A204.1 (cell line): ENCODE data around the gene ZNF429.
"Not testable (repeated sequence)": the region's sequence is repeated elsewhere in the genome, so short reads cannot be mapped to it uniquely, and the experiment has no call there.

Source experiments
- FAIRE-seq: peaks from 2 replicates; lab custom pipeline; 2012; peaks lifted over from hg19 to GRCh38; lab: Jason Lieb, UNC

ZNF429 gene

DNA sequence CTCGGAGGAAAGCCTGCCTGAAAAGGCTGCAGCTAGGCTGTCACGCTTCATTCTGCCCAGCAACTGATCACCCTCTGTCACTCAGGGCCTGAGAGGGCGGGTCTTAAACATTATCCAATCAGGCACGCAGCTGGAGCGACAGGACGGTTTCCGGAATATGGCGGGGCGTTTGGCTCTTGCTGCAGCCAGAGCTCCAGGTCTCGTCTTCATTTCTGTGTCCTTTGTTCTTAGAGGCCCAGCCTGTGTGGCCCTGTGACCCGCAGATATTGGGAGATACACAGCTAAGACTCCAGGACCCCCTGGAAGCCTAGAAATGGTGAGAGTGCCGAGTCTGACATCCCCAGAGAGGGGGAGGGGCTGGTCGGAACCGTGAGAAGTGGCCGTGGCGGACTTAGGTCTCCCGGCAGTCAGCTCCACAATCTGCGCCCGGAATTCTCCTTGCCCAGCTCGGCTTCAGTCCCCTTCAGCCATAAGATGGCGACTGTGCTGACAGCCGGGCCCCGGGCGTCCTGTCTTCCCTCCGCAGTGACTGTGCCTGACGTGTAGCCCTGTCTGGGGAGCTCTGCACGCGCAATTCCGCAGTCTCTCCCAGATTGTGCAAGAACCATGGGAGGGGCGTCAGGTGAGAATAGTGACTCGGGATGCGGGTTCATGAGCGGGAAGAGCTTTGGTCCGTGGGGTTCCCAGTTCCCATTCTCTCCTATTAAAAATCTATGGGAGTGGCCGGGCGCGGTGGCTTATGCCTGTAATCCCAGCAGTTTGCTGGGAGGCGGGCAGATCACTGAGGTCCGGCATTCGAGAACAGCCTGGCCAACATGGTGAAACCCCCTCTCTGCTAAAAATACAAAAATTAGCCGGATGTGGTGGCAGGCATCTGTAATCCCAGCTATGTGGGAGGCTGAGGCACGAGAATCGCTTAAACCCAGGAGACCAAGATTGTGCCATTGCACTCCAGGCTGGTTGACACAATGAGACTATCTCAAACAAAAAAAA is at the start of gene ZNF429:
Gene ZNF429, plus strand, starts transcription at position 144 of the 993 bp plus-strand sequence. Its CDS starts 170 bp downstream, at position 314.
- peak; percentile 96 for FAIRE-seq

DNA sequence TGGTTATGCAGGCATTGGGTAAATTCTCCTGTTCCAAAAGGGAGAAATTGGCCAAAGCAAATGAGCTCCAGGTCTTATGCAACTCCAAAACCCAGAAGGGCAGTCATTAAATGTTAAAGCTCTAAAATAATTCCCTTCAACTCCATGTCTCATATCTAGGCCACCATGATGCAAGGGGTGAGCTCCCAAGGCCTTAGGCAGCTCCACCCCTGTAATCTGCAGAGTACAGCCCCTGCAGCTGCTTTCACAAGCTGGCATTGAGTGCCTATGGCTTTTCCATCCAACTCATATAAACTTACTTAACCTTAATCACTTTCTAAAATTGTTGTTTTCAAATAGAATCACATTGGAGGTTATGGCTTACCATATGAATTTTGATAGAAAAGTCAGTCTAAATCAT is 44.7 kb upstream of the ZNF429 start:
- FAIRE-seq, result no peak

DNA sequence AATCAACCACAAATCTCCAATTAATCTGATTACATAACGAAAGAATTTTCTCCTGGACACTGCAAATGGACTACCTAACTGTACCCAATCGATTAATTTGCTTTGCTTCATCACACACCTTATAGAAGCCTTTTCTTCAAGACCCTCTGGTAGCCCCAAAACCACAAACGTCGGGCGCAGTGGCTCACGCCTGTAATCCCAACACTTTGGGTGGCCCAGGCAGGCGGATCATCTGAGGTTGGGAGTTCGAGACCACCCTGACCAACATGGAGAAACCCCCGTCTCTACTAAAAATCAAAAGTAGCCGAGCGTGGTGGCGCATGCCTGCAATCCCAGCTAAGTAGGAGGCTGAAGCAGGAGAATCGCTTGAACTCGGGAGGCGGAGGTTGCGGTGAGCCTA is 42.9 kb upstream of the ZNF429 start:
- FAIRE-seq, result no peak

DNA sequence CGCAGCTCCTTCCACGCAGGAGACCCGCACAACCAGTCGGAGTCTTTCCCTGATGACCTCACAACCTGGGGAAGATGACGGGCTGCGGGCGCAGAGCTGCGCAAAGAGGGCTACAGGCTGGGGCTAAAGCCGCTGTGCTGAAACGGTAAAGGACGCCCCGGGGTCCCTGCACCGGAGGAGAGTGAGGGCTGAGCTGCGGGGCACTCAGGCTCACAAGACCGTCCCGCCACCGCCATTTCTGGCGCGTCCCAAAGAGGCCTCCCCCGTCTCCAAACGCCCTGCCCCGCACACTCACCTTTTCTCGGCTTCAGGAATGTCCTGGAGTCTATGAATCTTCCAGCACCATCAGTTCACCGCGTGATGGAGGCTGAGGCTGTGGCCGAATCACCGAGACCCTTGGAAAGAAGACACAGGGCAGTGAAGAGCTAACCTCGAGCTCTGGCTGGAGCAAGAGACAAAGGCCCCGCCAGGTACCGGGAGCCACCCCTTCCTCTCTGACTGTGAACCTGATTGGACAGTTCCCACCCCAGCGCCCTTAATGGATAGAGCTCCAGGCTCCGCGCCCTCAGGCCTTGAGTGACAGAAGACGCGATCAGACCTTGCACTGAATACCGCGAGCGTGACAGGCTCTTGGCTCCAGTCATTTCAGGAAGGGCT is 41.8 kb upstream of the ZNF429 start:
- no peak for FAIRE-seq

- FAIRE-seq, result no peak
These were observed 38.8 kb upstream of the ZNF429 start for GRCh38 chr19:21466627-21467026.

DNA sequence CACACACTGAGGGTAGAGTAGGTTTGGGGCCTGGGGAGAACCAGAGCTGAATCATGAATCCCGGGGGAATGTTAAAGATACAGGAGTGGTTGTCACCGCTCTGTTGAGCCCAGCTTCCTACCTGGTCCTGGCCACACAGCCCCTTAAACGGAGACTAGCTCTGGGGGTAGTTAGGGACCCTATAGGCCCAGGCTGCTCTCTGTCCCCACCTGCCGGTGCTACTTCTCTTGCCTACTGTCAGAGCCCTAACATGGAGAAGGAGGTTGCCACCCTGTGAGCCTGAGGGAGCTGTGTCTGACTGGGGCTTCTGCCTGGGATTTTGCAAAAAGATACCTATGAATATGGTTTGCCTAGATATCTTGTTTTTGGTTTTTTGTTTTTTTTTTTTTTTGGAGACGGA is 36.6 kb upstream of the ZNF429 start:
- FAIRE-seq, result no peak

GRCh38 chr19:21472507-21472906 is 32.9 kb upstream of the ZNF429 start:
- no peak for FAIRE-seq

DNA sequence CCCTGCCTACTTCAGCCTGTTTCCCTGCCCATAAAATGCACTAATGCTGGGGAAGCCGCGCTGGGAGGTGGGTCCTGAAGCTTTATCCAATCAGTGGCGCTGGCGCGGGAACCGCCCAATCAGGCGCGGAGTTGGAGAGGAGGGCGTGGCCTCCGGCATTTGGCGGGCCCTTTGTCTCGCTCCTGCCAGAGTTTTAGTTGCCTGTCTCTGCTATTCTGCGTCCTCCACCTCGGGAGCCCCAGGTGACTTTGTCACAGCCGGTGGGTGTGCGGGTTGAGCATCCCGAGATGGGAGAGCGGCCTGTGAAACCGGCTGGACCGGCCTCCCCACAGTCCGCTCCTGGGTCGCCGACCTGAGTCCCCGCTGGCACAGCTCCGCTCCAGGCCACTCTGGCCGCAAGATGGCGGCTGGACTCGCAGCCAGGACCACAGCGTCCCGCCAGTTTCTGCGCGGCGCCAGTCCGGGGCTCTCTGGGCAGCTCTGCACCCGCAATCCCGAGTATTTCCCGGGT is 30.7 kb upstream of the ZNF429 start:
- no peak for FAIRE-seq

DNA sequence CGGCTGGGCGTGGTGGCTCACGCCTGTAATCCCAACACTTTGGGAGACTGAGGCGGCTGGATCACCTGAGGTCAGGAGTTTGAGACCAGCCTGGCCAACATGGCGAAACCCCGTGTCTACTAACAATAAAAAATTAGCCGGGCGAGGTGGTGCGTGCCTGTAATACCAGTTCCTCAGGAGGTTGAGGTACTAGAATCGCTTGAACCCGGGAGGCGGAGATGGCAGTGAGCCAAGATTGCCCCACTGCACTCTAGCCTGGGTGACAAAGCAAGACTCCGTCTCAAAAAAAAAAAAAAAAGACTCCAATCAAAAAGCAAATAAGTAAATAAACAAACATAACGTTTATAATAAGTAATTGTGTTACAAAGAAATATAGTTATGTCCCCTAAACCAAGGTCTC is 23.0 kb upstream of the ZNF429 start:
- not testable (repeated sequence) for FAIRE-seq

DNA sequence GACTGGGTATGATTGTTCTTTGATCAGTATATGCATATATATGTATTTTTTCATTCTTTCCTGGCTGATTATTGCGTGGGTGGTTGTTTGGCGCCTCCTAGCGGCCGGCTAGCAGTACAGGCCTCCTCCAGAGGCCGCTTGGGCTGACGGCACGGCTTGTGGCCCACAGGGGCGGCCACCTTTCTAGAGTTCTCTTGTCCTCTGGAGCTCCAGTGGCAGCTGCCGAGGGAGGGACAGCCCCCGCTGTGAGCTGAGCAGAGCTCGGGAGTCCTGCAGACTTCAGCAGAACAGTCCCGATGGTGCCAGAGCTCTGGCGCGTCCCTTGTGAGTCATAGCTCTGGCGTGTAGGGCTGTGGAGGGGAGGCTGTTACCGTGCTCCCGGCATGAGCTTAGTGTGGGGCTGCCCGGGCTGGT is 22.5 kb upstream of the ZNF429 start:
- FAIRE-seq, result no peak

DNA sequence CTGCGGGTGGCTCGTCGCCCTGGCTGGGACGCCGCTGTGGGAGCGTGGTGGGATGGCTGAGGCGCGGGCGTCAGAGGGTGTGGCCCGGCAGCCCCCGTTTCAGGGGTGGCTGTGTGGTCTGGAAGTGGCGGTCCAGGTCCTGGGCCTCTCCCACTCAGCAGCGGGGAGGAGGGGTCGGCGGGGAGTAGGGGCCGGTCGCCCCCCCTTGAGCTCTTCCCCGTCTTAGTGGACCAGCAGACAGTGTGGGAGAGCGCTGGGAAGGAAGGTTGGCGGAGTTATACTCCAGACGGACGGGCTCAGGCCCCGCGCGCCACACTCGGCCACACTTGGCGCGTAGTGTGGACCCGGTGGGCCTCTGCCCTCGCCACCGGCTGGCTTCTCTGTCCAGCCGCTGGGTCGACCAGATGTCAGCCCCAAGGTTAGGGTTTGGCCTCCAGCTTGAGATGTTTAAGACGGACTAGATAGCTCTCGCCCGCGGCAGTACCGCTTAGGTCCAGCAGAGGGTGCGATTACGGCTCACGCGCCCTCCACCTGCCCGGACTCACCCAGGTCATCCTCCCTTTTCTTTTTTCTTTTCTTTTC is 21.7 kb upstream of the ZNF429 start:
- no peak for FAIRE-seq

DNA sequence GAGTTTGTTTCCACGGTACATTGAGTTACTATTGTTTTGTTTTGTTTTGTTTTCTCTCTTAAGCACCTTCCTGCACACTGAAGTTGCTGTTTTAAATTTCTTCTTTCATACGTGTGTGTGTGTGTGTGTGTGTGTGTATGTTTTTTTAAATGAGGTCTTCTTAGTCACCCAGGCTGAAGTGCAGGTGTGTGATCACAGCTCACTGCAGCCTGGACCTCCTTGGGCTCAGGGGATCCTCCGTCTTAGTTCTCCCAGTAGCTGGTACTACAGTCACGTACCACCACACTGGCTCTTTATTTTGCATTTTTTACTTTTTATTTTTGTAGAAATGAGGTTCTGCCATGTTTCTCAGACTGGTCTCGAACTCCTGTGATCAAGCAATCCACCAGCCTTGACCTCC is 20.8 kb upstream of the ZNF429 start:
- FAIRE-seq, result no peak

- FAIRE-seq, result no peak
These were observed 19.5 kb upstream of the ZNF429 start for GRCh38 chr19:21485926-21486325.

DNA sequence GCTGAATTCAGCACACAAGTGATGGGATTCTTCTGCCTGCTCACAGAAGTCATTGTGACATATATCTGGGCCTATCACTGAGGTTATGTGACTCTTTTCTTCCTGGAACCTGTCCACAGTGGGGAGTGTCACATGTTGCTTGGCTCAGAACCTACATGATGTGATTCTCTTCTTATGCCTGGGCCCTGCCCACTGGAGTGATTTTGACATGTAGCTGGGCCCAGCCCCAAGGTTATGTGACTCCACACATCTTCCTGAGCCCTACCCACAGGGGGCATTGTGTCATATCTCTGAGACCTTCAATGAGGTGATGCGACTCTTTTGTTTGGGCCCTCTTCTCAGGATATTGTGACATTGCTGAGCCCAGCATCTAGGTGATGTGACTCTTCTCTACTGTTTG is 17.4 kb upstream of the ZNF429 start:
- no peak for FAIRE-seq

GRCh38 chr19:21491146-21491545 is 14.3 kb upstream of the ZNF429 start:
- FAIRE-seq, result no peak

GRCh38 chr19:21492947-21493906 is 12.2 kb upstream of the ZNF429 start:
- FAIRE-seq, result no peak

- no peak for FAIRE-seq
These were observed 8.5 kb upstream of the ZNF429 start for GRCh38 chr19:21496876-21497275.

DNA sequence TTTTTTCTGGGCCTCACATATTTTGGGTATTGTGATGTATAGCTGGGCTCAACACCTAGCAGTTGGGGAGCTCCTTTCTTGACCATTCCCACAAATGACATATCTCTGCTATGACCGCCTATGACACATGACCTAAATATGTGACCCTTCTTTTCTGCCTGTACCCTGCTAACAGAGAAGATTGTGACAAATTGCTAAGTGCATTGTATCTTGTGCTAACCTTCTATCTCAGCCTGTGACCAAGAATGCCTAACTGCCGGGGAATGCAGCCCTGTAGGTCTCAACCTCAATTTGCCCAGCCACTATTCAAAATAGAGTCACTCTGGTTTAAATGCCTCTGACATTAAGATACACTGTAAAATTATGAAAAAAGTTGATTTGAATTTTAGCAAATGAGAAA is 6.8 kb upstream of the ZNF429 start:
- no peak for FAIRE-seq

GRCh38 chr19:21508198-21508597 is 2.8 kb downstream of the ZNF429 start:
- FAIRE-seq, result no peak

- FAIRE-seq, result not testable (repeated sequence)
These were observed 5.7 kb downstream of the ZNF429 start for GRCh38 chr19:21511058-21511457.

- FAIRE-seq, result not testable (repeated sequence)
These were observed 7.2 kb downstream of the ZNF429 start for GRCh38 chr19:21512609-21513008.

DNA sequence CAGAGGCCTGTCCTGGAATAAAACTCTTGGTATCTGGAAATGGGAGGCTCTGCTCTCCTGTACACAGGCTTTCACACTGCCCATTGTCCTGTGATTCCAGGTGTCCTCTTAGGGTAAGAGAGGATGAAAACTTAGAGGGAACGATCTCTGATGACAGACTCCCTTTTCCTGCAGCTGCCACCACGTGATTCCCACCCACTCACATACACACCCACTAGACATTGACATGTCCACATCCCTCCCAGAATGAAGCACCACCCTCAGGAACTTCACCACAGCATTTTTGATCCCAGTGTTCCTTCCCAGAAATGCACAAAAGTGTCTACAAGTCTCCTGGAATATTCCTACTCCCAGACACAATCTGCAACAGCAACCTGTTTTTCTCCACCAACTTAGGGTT is 8.2 kb downstream of the ZNF429 start:
- no peak for FAIRE-seq
